Panc1 (cell line): ENCODE data around the gene ZGRF1.

Experiments
- POLR2AphosphoS5 ChIP-seq: IDR thresholded peaks from 2 replicates; pipeline ENCODE4 v1.6.1; 2012; ENCODE audit warnings: mild to moderate bottlenecking, low read depth, low read length, moderate library complexity
- REST ChIP-seq, 2 experiments: IDR thresholded peaks; 2 replicates each; pipeline ENCODE4 v1.6.1; 2011 to 2012; ENCODE audit warnings: low read depth in 2 of 2, control low read depth in 1 of 2, low read length in 1 of 2, mild to moderate bottlenecking in 1 of 2, moderate library complexity in 1 of 2; ENCODE audit not compliant: insufficient read depth in 1 of 2
- SIN3A ChIP-seq: IDR thresholded peaks from 2 replicates; pipeline ENCODE4 v1.6.1; 2012; ENCODE audit warnings: low read depth, mild to moderate bottlenecking, low read length, moderate library complexity, borderline replicate concordance; ENCODE audit not compliant: insufficient read depth
- TCF7L2 ChIP-seq: IDR thresholded peaks from 2 replicates; pipeline ENCODE4 v1.6.1; 2011; ENCODE audit warnings: mild to moderate bottlenecking, low read depth, low read length, inconsistent platforms
- TF ChIP-seq, protein P1 (sequence below): fragments of 450-650 bp; IDR thresholded peaks from 2 replicates; pipeline ENCODE4 v1.5.1; 2017; ENCODE audit warnings: mild to moderate bottlenecking

DNA sequence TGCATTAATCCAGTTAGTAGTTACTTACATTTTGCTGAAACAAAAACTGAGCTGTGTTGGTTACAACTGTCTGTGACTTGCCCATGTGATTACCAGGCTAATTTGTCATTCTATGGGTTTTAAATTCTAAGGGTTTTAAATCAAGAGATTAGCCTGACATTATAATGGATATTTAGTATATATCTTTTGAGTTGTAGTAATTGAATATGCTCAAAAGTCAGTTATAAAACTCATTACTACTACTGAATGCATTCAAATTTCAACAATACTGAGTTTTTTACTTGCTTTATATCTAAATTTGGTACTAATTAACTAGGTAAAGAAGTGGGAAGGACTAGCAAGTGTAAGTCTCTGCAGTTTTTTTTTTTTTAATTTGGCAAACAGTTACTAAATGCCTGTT lies 14.9 kb upstream of the ZGRF1 start:
- TF ChIP-seq, protein P1, sequence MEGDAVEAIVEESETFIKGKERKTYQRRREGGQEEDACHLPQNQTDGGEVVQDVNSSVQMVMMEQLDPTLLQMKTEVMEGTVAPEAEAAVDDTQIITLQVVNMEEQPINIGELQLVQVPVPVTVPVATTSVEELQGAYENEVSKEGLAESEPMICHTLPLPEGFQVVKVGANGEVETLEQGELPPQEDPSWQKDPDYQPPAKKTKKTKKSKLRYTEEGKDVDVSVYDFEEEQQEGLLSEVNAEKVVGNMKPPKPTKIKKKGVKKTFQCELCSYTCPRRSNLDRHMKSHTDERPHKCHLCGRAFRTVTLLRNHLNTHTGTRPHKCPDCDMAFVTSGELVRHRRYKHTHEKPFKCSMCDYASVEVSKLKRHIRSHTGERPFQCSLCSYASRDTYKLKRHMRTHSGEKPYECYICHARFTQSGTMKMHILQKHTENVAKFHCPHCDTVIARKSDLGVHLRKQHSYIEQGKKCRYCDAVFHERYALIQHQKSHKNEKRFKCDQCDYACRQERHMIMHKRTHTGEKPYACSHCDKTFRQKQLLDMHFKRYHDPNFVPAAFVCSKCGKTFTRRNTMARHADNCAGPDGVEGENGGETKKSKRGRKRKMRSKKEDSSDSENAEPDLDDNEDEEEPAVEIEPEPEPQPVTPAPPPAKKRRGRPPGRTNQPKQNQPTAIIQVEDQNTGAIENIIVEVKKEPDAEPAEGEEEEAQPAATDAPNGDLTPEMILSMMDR: no peak
- TF ChIP-seq REST (IDR thresholded peaks at IDR 0.05; ENCODE audit: insufficient read depth in 1 of 2, low read depth in 2 of 2, low read length in 1 of 2) (no peak), POLR2AphosphoS5 (no peak), SIN3A (no peak), TCF7L2 (no peak)
